Measurements from ENCODE around the gene LY86. TPM values are rescaled to one million over a fixed set of nuclear protein-coding genes. Genes with fewer than 3 reads are reported as not detected.

LY86 gene
- total and polyA plus RNA-seq, 4 experiments from 2014 or later = 1.0 to 4.6 (median 1.5) TPM

- CTCF ChIA-PET (ENCODE audit: partially characterized antibody) = interaction anchor here (0.8 to 3.8 kb wide), 23 partner anchors 10 to 1413 kb away, joined by 3 to 60 read pairs (median 3); no protein-coding TSS in a partner anchor
- peak overlapping the region in 2 of 7 donors; percentile 44 to 48 for H3K27ac Mint-ChIP-seq
- no peaks in the 10 kb centered on the region for H3K36me3 Mint-ChIP-seq
- peaks cover 27 to 38% of the 10 kb centered on the region in 2 donors for H3K27me3 Mint-ChIP-seq
- Histone ChIP-seq H3K9me3 (ENCODE audit: control insufficient read depth in 1 of 2, low read length in 2 of 2) (no peaks in the 10 kb centered on the region), H3K36me3 (ENCODE audit: insufficient read depth, low read length) (no peaks in the 10 kb centered on the region), H3K4me3 (ENCODE audit: low read length in 2 of 2) (peak overlapping the region; percentile 17 to 35), H3K4me1 (ENCODE audit: insufficient read depth, low read length) (peaks cover 12% of the 10 kb centered on the region), H3K27me3 (ENCODE audit: insufficient read depth, low read length) (peaks cover 9% of the 10 kb centered on the region), H3K27ac (ENCODE audit: low read depth, low read length) (no peak overlapping the region)
- H3K4me1 Mint-ChIP-seq = peaks cover 3 to 12% (median 4%) of the 10 kb centered on the region in 4 donors
- H3K9me3 Mint-ChIP-seq = no peaks in the 10 kb centered on the region
- peak overlapping the region; percentile 55 to 84 (median 77) for H3K4me3 Mint-ChIP-seq
- intact Hi-C loops (cut with micrococcal nuclease) = loop anchor here (1.0 to 5.0 kb wide), 3 partner anchors 1150 to 1404 kb away; no protein-coding TSS in a partner anchor
- DNase-seq = peak; percentile 65 to 77 (median 73)
- POLR2A ChIA-PET (ENCODE audit: partially characterized antibody) = interaction anchor here (1.0 to 1.7 kb wide), 2 partner anchors 67 to 1404 kb away, joined by 3 to 4 read pairs; no protein-coding TSS in a partner anchor
These were observed 41.2 kb upstream of the LY86 start for GRCh38 chr6:6547110-6547879.

DNA sequence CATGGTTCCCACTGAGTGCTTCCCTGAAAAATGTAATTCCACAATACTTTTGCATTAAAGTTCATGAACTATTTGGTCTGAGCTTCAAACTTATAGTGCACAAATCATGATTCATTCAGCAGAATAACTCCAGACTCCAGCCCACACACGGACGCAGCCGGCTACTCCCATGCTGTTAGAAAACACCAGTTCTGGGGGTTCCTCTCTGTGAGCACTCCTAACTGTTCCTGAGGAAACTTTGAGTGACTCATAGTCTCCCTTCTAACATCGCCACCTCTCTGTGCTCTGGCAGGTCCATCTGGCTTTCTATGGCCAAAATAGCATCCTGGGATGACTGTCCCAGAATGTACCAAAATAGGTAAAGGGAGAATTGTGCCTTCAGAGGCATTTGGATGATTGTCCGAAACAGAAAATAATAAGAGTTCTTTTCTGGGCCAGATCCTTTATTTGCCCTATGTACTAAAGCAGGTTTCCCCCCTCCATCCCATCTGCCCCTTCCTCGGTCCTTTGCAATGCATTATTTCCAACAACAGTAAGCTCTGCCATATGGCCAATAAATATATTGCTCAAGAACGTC lies 32.3 kb upstream of the LY86 start:
- CTCF ChIA-PET (ENCODE audit: partially characterized antibody) = interaction anchor here (0.6 to 4.5 kb wide), 9 partner anchors 10 to 125 kb away, joined by 3 to 37 read pairs (median 5); no protein-coding TSS in a partner anchor
- Mint-ChIP-seq H3K4me1 (peaks cover 1 to 6% (median 4%) of the 10 kb centered on the region in 4 donors), H3K9me3 (peaks cover 0 to 2% (median 0%) of the 10 kb centered on the region in 8 donors), H3K36me3 (no peaks in the 10 kb centered on the region), H3K27me3 (peaks cover 1 to 4% of the 10 kb centered on the region in 2 donors), H3K27ac (peak overlapping the region in 1 of 7 donors; percentile 26), H3K4me3 (no peak overlapping the region)
- no peaks in the 10 kb centered on the region for H3K4me1 ChIP-seq (ENCODE audit: insufficient read depth, low read length)
- no peak overlapping the region for H3K27ac ChIP-seq (ENCODE audit: low read depth, low read length)
- H3K4me3 ChIP-seq (ENCODE audit: low read length in 2 of 2) = no peak overlapping the region
- H3K9me3 ChIP-seq (ENCODE audit: control insufficient read depth in 1 of 2, low read length in 2 of 2) = no peaks in the 10 kb centered on the region
- no peak for DNase-seq
- intact Hi-C loops (cut with micrococcal nuclease) = loop anchor here (2.0 kb wide), 2 partner anchors 99 to 121 kb away; no protein-coding TSS in a partner anchor
- POLR2A ChIA-PET (ENCODE audit: partially characterized antibody) = interaction anchor here (0.6 kb wide), 2 partner anchors 58 to 1063 kb away, joined by 3 read pairs; no protein-coding TSS in a partner anchor
- no peaks in the 10 kb centered on the region for H3K27me3 ChIP-seq (ENCODE audit: insufficient read depth, low read length)
- no peaks in the 10 kb centered on the region for H3K36me3 ChIP-seq (ENCODE audit: insufficient read depth, low read length)

DNA sequence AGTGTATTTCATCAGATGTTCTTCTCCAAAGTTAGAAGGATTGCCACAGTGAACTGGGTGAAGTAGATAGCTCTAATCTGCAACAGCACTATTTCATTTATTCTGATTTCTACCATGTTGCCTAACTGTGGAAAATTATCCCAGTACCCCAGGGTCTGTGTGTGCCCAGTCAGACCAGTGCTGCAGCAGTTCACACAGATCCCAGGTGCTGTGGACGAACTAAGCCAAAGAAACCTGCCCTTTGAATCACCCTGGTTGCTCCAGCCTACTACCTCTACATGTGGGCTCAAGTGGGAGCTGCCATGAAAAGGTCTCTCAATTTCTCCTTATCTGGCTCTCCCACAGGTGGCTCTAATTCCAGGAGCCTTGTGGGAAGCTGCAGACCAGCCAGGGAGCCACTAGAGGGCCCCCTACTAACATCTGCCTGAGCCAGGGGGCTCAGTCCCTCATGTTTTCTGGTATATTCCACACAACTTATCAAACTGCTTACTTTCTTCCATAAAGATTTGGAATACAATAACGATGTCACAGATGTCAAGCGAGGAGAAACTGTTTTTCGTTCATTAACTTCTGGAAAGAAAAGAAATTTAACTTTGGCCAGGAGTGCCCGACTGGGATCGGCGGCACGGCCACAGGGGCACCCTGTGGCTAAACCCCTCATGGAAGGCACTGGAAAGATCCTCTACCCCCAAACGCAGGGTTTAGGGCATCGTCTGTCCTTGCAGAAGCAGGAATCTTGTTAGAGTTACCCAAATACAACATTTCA lies 31.6 kb upstream of the LY86 start:
- DNase-seq = peak; percentile 26 to 53 (median 44)
- CTCF ChIA-PET (ENCODE audit: partially characterized antibody) = interaction anchor here (0.6 to 4.5 kb wide), 10 partner anchors 10 to 124 kb away, joined by 3 to 37 read pairs (median 4); no protein-coding TSS in a partner anchor
- H3K27ac ChIP-seq (ENCODE audit: low read depth, low read length) = no peak overlapping the region
- Mint-ChIP-seq H3K36me3 (no peaks in the 10 kb centered on the region), H3K27me3 (peaks cover 1 to 4% of the 10 kb centered on the region in 2 donors), H3K4me3 (no peak overlapping the region), H3K4me1 (peaks cover 1 to 6% (median 4%) of the 10 kb centered on the region in 4 donors), H3K9me3 (peaks cover 0 to 2% (median 0%) of the 10 kb centered on the region in 8 donors), H3K27ac (peak overlapping the region in 3 of 7 donors; percentile 26 to 67 (median 34))
- POLR2A ChIA-PET (ENCODE audit: partially characterized antibody) = interaction anchor here (0.6 kb wide), 2 partner anchors 58 to 1063 kb away, joined by 3 read pairs; no protein-coding TSS in a partner anchor
- H3K27me3 ChIP-seq (ENCODE audit: insufficient read depth, low read length) = no peaks in the 10 kb centered on the region
- intact Hi-C loops (cut with micrococcal nuclease) = loop anchor here (1.0 to 2.0 kb wide), 4 partner anchors 57 to 686 kb away; no protein-coding TSS in a partner anchor
- H3K4me3 ChIP-seq (ENCODE audit: low read length in 2 of 2) = no peak overlapping the region
- H3K36me3 ChIP-seq (ENCODE audit: insufficient read depth, low read length) = no peaks in the 10 kb centered on the region
- no peaks in the 10 kb centered on the region for H3K4me1 ChIP-seq (ENCODE audit: insufficient read depth, low read length)
- no peaks in the 10 kb centered on the region for H3K9me3 ChIP-seq (ENCODE audit: control insufficient read depth in 1 of 2, low read length in 2 of 2)

GRCh38 chr6:6557504-6557839 lies 31.0 kb upstream of the LY86 start:
- ChIA-PET CTCF (ENCODE audit: partially characterized antibody) (interaction anchor here (1.2 to 4.5 kb wide), 5 partner anchors 11 to 124 kb away, joined by 4 to 37 read pairs (median 5); no protein-coding TSS in a partner anchor), POLR2A (ENCODE audit: partially characterized antibody) (no interaction called here)
- Mint-ChIP-seq H3K4me1 (peaks cover 1 to 6% (median 4%) of the 10 kb centered on the region in 4 donors), H3K9me3 (peaks cover 0 to 2% (median 0%) of the 10 kb centered on the region in 8 donors), H3K36me3 (no peaks in the 10 kb centered on the region), H3K4me3 (no peak overlapping the region), H3K27me3 (peaks cover 1 to 4% of the 10 kb centered on the region in 2 donors), H3K27ac (peak overlapping the region in 1 of 7 donors; percentile 10)
- no peaks in the 10 kb centered on the region for H3K9me3 ChIP-seq (ENCODE audit: control insufficient read depth in 1 of 2, low read length in 2 of 2)
- intact Hi-C loops (cut with micrococcal nuclease) = loop anchor here (1.0 to 2.0 kb wide), 4 partner anchors 57 to 686 kb away; no protein-coding TSS in a partner anchor
- no peaks in the 10 kb centered on the region for H3K36me3 ChIP-seq (ENCODE audit: insufficient read depth, low read length)
- DNase-seq = no peak
- no peak overlapping the region for H3K27ac ChIP-seq (ENCODE audit: low read depth, low read length)
- H3K27me3 ChIP-seq (ENCODE audit: insufficient read depth, low read length) = no peaks in the 10 kb centered on the region
- H3K4me3 ChIP-seq (ENCODE audit: low read length in 2 of 2) = no peak overlapping the region
- H3K4me1 ChIP-seq (ENCODE audit: insufficient read depth, low read length) = no peaks in the 10 kb centered on the region

- peaks cover 1 to 4% of the 10 kb centered on the region in 2 donors for H3K27me3 Mint-ChIP-seq
- peaks cover 1 to 6% (median 4%) of the 10 kb centered on the region in 4 donors for H3K4me1 Mint-ChIP-seq
- no peaks in the 10 kb centered on the region for H3K9me3 ChIP-seq (ENCODE audit: control insufficient read depth in 1 of 2, low read length in 2 of 2)
- no peak overlapping the region for H3K4me3 Mint-ChIP-seq
- no peaks in the 10 kb centered on the region for H3K4me1 ChIP-seq (ENCODE audit: insufficient read depth, low read length)
- intact Hi-C loops (cut with micrococcal nuclease) = loop anchor here (1.0 to 2.0 kb wide), 4 partner anchors 56 to 685 kb away; no protein-coding TSS in a partner anchor
- peaks cover 0 to 2% (median 0%) of the 10 kb centered on the region in 8 donors for H3K9me3 Mint-ChIP-seq
- H3K36me3 Mint-ChIP-seq = no peaks in the 10 kb centered on the region
- H3K4me3 ChIP-seq (ENCODE audit: low read length in 2 of 2) = no peak overlapping the region
- H3K36me3 ChIP-seq (ENCODE audit: insufficient read depth, low read length) = no peaks in the 10 kb centered on the region
- no peak for DNase-seq
- no peak overlapping the region for H3K27ac ChIP-seq (ENCODE audit: low read depth, low read length)
- H3K27ac Mint-ChIP-seq = peak overlapping the region in 1 of 7 donors; percentile 10
- no peaks in the 10 kb centered on the region for H3K27me3 ChIP-seq (ENCODE audit: insufficient read depth, low read length)
- POLR2A ChIA-PET (ENCODE audit: partially characterized antibody) = interaction anchor here (0.9 kb wide), 1 partner anchor 35 kb away, joined by 3 read pairs; no protein-coding TSS in a partner anchor
- CTCF ChIA-PET (ENCODE audit: partially characterized antibody) = interaction anchor here (1.6 to 4.5 kb wide), 3 partner anchors 11 to 54 kb away, joined by 4 to 37 read pairs (median 17); no protein-coding TSS in a partner anchor
These were observed 30.6 kb upstream of the LY86 start for GRCh38 chr6:6557886-6558285.

- peaks cover 3 to 4% of the 10 kb centered on the region in 2 donors for H3K27me3 Mint-ChIP-seq
- no peak overlapping the region for H3K27ac ChIP-seq (ENCODE audit: low read depth, low read length)
- DNase-seq = no peak
- POLR2A ChIA-PET (ENCODE audit: partially characterized antibody) = no interaction called here
- peaks cover 0 to 5% (median 0%) of the 10 kb centered on the region in 8 donors for H3K9me3 Mint-ChIP-seq
- intact Hi-C loops (cut with micrococcal nuclease) = no loop called here
- H3K9me3 ChIP-seq (ENCODE audit: control insufficient read depth in 1 of 2, low read length in 2 of 2) = no peaks in the 10 kb centered on the region
- no peak overlapping the region for H3K27ac Mint-ChIP-seq
- CTCF ChIA-PET (ENCODE audit: partially characterized antibody) = interaction anchor here (1.7 to 4.5 kb wide), 2 partner anchors 13 to 52 kb away, joined by 4 to 37 read pairs; no protein-coding TSS in a partner anchor
- H3K36me3 Mint-ChIP-seq = no peaks in the 10 kb centered on the region
- H3K4me3 ChIP-seq (ENCODE audit: low read length in 2 of 2) = no peak overlapping the region
- no peaks in the 10 kb centered on the region for H3K27me3 ChIP-seq (ENCODE audit: insufficient read depth, low read length)
- H3K4me1 Mint-ChIP-seq = peaks cover 1 to 13% (median 5%) of the 10 kb centered on the region in 4 donors
- H3K4me3 Mint-ChIP-seq = no peak overlapping the region
- H3K36me3 ChIP-seq (ENCODE audit: insufficient read depth, low read length) = no peaks in the 10 kb centered on the region
- no peaks in the 10 kb centered on the region for H3K4me1 ChIP-seq (ENCODE audit: insufficient read depth, low read length)
These were observed 28.4 kb upstream of the LY86 start for GRCh38 chr6:6559994-6560570.

All from CD4-positive, alpha-beta memory T cell (primary cell).